Left hindlimb (tissue), 1 donor: Measurements from ENCODE around the gene CASP9.
"Not testable (repeated sequence)": the region's sequence is repeated elsewhere in the genome, so short reads cannot be mapped to it uniquely, and the experiment has no call there.

Experiments
- DNase-seq: peaks from one replicate; pipeline ENCODE4 v3.0.0-alpha.2; 2018

The CASP9 gene

DNA sequence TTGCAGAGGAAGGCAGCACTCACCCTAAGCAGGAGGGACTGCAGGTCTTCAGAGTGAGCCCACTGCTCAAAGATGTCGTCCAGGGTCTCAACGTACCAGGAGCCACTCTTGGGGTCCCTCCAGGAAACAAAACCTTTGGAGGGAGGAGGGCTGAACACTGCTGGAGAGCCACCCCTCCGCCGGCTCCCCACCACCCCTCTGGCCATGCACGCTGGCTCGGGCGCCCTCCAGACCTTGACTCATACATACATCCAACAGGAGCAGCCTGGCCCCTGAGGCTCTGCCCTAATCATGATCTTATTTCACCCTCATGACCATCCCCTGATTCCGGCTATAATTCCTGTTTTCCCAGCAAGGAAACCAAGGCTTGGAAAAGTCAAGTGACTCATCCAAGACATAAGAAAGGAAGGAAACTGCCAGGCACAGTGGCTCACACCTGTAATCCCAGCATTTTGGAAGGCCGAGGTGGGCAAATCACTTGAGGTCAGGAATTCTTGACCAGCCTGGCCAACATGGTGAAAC is 30.1 kb downstream of the CASP9 start:
- DNase-seq = no peak

DNA sequence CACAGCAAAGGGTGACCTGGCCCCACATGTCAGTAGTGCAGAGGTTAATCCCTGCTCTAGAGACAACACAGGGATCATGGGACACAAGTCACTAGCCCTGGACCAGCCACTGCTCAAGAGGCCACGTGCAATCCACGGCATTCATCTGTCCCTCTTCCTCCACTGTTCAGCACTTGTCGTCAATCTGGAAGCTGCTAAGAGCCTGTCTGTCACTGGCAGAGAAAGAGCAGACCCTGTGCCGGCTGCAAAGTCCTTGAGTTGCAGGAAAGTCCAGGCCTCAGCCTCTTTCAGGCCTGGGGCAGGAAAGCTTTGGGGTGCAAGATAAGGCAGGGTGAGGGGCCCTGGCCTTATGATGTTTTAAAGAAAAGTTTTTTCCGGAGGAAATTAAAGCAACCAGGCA is 31.4 kb downstream of the CASP9 start:
- DNase-seq = no peak

DNA sequence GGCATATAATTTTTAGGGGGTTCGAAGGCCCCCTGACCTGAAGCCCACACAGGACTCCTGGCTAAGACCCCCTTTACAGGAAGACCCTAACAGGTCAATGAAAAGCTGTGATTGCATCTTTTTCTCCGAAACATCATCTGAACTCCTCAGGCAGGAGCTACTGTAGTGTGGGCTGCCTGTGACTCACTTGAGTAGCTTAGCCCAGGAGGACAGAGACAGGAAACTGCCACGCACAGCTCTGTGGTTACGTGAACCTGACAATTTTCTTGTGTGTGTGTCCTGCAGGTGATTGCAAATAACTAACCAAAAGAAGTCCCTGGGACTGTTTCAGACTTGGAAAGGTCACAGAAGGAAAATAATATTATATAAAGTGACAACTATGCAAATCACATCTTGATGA is 33.0 kb downstream of the CASP9 start:
- DNase-seq = not testable (repeated sequence)

DNA sequence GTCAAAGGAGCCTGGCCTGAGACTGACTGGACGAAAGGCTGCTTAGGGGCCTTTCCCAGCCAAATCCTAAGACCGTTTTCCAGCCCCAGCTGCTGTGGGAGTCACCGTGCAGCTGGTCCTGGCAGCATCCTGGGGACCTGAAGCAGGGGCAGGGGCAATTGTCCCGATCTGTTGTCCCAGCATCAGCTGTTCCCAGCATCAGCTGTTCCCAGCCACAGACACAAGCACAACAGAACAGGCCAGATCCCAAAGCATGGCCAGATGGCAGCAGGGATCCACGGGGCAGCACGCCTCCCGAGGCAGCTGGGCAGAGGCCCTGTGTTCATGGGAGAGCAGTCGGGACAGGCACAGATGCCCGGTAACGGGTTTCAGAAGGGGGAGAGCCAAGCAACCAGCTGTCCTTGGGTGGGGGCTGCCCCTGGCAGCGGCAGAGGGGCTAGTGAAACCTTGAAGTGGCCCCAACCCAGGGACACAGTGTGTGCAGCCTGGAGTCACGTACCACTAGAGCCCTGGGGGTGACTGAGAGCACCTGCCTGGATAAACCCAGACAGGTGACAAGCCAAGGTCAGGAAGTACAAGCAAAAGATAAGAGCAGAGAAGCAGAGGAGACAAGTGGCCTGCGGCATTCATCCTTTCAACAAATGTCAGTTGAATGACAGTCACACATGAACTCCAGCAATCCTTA is 34.8 kb downstream of the CASP9 start:
- peak; percentile 86 for DNase-seq

DNA sequence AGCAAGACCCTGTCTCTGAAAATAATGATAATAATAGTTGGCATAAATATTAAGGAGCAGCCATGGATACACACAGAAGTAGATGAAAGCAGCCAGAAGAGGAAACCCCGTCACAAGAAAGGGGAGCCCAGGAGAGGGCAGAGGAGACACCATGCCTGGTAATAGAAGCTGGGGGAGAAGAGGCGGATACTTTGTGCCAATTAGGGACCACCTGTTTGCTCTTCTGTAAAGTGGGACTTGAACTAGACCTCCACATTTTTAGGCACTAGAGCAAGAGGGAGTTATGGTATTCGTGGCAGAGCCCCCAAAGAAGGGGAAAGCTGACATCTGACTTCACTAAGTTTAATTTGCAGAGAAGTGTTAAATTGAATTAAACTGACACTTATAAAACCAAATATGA is 35.6 kb downstream of the CASP9 start:
- DNase-seq = no peak

DNA sequence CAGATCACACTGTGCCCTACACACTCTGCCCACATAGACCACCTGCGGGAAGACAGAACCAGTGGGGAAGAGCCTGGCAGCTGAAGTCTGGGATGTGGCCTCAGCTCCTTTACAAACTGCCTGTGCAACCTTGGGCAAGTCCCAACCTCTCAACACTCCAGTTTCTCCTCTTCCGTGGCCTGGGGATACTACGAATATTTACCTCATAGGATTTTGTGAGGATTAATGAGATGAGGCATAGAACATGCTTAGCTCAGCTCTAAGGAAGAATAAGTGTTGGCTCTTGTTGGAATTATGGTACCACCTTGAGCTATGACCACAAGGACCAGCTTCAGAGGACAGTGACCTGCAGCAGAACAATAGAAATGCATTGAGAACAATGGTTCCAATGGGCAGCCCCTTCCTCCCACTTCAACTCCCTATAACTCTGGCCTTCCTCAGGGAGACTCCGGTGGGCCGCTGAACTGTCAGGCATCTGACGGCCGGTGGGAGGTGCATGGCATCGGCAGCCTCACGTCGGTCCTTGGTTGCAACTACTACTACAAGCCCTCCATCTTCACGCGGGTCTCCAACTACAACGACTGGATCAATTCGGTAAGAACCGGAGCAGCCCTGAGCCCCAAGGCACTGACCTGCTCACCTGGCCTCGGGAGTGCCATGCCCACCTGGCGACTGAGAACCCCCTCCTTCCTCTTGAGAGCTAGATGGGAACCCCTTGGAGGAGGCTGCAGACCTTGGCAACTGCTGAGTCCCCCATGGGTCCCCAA is 37.0 kb downstream of the CASP9 start:
- not testable (repeated sequence) for DNase-seq

DNA sequence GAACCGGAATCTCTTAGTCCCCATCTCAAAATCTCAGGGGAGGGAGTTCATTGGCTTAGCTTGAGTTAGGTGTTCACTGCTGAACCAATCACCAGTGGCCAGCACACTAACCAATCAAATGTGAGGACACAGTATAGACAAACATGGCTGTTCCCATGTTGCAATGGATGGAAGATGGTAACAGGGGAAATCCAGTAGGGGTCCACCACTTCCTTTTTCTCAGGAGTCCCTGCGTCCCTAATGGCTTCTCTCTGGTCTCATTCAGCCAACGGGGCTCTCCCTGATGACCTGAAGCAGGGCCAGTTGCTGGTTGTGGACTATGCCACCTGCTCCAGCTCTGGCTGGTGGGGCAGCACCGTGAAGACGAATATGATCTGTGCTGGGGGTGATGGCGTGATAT is 38.4 kb downstream of the CASP9 start:
- no peak for DNase-seq

DNA sequence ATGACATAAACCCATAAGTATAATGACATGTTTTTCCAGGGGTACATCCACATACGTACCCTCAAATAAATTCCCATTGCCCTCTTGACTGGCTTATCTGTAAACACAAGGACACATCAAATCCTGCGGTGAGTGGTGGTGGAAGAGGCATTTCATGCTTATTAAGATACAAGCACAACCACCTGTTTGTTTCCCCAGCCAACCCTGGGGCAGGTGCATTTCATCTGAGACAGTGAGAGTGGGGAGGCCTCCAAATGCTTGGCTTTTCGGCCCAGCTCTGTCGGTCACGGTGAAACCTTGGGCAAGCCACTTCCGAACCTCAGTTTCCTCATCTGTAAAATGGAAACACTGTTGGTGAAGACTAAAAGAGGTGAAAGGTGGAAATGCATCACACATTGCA is 39.6 kb downstream of the CASP9 start:
- not testable (repeated sequence) for DNase-seq

DNA sequence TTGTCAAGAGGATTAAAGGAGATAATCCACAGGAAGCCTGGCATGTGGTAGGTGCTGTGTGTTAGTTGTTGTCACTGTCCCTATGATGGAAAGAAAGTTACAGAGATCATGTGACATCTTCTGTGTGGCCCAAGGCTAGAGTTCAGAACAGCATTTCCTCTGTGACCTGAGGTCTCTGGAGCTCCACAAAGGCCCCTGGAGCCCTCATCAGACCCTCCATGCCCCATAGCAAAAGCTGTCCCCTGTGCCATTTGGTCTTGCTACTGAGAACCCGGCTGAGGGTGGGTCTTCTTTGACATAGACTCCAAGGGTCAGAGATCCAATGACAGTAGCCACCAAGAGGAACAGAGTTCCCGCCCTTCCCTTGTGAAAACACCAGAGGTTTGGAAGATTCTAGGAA is 40.0 kb downstream of the CASP9 start:
- no peak for DNase-seq

DNA sequence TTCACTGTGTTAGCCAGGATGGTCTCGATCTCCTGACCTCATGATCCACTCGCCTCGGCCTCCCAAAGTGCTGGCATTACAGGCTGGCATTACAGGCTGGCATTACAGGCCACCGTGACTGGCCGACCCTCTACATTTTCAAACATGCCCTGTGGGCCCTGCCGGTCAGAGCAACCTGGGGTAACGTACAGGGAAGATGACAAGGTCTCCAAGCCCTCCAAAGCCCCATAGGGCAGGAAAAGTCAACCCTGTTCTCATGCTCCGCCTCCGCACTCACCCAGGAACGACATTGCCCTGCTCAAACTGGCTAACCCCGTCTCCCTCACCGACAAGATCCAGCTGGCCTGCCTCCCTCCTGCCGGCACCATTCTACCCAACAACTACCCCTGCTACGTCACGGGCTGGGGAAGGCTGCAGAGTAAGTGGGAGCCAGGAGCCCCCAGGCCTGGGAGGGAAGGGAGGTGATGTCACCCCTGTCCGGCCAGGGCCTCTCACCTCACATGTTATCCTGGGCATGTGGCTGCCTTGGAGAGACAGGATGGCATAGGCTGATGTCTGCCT is 41.0 kb downstream of the CASP9 start:
- DNase-seq = not testable (repeated sequence)

DNA sequence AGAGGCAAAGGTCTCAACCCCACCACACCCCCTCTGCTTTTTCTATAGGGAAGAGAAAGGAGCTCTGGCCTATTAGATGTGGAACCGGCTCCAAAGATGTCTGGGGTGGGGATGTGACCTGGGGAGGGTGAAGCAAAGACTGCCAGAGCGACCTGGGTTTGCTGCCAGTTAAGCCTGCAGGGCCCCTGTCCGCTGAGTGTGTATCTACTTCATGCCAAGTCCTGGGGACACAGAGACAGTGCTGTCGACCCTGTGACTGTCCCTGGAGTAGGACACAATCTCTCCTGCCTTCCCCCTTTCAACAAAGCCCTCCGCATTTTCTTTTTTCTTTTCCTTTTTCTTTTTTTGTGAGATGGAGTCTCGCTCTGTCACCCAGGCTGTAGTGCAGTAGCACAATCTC is 41.6 kb downstream of the CASP9 start:
- not testable (repeated sequence) for DNase-seq

DNA sequence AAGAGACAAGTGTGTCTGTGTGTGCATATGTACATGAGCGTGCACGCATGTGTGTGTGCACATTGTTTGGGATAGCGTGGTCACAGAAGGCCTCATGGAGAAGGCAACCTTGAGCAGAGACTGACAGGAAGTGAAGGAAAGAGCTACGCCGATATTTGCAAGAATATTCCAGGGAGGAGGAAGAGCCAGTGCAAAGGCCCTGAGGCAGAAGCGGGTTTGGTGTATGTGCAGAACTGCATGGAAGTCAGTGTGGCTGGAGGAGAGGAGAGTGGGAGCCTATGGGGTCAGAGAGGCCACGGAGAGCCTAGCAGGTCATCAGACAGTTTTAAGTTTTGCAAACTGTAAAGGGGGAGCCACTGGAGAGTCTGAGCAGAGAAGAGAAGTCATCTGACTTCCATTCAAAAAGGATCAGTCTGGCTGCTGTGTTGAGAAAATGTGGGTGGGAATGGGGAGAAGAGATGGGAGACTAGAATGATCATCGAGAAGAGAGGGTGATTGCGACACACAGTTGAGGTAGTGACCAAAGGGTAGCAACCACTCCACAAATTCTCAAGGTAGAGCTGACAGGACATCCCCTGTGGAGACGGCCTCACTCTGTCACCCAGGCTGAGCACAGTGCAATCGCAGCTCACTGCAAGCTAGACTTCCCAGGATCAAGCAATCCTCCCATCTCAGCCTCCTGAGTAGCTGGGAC is 44.2 kb downstream of the CASP9 start:
- DNase-seq = no peak

DNA sequence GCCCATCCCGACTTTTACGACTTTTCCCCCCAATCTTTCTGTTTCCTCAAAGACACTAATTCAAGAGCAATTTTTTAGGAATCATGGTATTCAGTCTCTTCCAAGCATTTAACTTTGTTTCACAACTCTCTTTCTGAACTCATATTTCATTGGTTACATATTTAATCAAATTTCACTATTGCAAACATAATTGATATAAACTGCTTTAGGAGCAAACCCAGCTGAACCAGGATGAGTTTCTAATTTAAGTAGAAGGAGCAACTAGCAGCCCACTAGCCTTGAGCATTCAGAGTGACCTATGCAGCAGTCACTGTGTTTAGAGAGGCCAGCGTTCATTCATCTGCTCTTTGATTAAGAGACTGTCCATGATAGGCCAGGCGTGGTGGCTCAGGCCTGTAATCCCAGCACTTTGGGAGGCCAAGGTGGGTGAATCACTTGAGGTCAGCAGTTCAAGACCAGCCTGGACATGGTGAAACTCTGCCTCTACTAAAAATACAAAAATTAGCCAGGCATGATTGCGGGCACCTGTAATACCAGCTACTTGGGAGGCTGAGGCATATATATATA is 46.3 kb downstream of the CASP9 start:
- DNase-seq = no peak

DNA sequence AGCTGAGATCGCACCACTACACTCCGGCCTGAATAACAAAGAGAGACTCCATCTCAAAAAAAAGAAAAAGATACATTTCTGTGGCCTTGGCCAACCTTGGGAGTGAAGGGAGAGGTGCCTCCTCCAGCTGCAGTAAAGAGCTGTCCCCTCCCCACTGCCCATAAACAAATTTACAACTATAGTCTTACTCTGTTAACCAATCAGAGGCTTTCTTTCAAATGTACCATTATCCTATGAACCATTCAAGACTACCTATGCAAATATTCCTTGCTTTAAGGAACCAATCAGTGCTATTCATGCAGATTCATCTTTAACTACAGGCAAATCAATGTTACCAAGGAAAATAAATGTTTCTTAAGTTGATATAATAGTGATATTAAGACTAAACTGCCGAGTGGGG is 47.1 kb downstream of the CASP9 start:
- no peak for DNase-seq

DNA sequence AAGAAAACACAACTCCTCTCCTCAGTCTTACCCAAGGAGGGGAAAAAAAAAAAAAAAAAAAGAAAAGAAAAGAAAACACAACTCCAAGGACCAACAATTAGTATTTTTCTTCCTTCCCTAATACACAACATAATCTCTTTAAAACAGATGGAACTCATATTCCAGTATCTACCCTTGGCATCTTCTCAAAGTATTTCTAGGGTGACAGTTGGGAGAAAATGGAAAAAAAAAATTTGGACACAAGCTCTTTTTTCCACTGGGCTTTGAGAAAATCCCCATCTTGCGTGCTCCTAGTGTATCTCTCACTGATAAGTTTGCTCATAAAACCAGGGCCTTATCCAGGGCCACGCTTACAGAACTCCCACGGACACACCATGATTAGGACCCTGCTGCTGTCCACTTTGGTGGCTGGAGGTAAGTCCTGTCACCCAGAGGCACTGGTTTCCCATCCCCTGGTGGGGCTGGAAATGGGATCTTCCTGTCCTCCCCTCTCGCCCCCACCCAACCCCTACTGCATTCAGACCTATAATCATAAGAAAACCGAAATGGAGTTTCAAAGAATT is 48.2 kb downstream of the CASP9 start, which contains the start of gene CELA2B:
Gene CELA2B, plus strand, starts transcription at position 353 of the 563 bp plus-strand sequence. Its CDS starts 22 bp downstream, at position 375.
- no peak for DNase-seq

DNA sequence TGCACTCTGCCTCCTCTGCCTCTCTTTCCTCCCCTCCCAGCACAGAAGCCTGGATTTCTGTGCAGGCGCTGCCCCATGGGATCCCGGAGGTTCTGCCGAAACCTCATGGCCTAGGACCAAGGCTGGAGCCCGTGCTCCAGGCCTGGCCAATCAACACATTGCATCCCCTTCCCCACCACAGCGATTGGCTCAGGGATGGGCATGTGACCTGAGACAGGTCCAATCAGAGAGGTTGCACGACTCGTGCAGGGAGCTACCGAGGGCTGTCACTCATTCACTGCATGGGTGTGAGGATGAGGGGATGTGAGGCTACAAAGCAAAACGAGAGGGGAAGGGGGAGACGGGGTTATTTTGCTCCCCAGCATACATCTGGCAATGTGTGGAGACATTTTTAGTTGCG is 51.4 kb downstream of the CASP9 start:
- no peak for DNase-seq

DNA sequence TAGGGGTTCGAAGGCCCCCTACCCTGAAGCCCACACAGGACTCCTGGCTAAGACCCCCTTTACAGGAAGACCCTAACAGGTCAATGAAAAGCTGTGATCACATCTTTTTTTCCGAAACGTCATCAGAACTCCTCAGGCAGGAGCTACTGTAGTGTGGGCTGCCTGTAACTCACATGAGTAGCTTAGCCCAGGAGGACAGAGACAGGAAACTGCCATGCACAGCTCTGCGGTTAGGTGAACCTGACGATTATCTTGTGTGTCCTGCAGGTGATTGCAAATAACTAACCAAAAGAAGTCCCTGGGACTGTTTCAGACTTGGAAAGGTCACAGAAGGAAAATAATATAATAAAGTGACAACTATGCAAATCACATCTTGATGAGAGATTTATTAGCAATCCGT is 52.3 kb downstream of the CASP9 start:
- DNase-seq = not testable (repeated sequence)

DNA sequence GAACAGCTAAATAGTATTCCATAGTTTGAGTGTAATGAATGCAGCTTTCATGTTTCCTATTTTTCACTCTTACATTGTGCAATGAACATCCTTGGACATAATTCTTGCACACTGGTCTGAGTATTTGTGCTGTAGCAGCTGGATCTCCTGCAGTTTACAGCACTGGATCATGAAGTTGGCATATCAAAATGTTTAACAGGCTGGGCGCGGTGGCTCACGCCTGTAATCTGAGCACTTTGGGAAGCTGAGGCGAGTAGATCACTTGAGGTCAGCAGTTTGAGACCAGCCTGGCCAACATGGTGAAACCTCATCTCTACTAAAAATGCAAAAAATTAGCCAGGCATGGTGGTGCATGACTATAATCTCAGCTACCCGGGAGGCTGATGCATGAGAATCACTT is 52.9 kb downstream of the CASP9 start:
- DNase-seq = not testable (repeated sequence)

DNA sequence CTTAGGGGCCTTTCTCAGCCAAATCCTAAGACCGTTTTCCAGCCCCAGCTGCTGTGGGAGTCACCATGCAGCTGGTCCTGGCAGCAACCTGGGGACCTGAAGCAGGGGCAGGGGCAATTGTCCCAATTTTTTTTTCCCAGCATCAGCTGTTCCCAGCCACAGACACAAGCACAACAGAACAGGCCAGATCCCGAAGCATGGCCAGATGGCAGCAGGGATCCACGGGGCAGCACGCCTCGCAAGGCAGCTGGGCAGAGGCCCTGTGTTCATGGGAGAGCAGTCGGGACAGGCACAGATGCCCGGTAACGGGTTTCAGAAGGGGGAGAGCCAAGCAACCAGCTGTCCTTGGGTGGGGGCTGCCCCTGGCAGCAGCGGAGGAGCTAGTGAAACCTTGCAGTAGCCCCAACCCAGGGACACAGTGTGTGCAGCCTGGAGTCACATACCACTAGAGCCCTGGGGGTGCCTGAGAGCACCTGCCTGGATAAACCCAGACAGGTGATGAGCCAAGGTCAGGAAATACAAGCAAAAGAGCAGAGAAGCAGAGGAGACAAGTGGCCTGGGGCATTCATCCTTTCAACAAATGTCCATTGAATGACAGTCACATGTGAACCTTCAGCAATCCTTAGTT is 54.1 kb downstream of the CASP9 start:
- DNase-seq = peak; percentile 81

DNA sequence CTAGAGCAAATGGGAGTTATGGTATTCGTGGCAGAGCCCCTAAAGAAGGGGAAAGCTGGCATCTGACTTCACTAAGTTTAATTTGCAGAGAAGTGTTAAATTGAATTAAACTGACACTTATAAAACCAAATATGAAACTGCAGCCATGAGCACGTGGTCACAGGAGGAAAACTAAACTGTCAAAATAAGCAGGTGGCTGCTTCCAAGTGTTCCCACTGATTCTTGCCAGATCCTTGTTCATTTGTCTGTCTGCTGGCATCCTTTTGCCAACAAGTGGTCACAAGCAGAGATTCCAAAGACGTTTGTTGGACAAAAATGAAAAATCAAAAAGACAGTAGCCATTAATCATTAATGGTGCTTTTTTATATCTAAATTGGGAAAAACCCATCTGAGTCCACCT is 54.7 kb downstream of the CASP9 start:
- no peak for DNase-seq

DNA sequence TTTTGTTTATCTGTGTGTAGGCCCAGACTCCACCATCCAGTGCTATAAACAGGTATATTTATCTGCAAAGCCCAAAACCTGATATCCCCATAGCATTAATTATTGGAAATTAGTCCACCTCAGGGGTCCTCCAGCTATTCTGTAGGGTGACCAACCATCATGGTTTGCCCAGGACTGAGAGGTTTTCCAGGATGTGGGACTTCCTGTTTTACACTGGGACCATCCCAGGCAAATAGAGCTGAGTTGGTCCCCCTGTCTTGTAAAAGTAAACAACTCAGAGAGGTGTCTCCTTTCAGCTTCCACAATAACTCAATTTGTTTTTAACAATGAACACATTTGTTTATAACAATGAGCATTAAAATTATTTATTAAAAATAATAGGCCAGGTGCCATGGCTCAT is 55.9 kb downstream of the CASP9 start:
- no peak for DNase-seq
